ENCODE measurements around the gene HENMT1.

The HENMT1 gene

GRCh38 chr1:108601708-108602410, 59.0 kb downstream of the HENMT1 start:
- no peak overlapping the region for H3K4me3 ChIP-seq (ENCODE audit: insufficient read depth, low read length, poor library complexity, severe bottlenecking)
- TF ChIP-seq EZH2phosphoT487 (conservative IDR thresholded peaks at IDR 0.05; ENCODE audit: low read length) (no peak), CTCF (IDR thresholded peaks at IDR 0.05; ENCODE audit: insufficient read depth, low read length, poor library complexity, severe bottlenecking) (no peak)
- no peaks in the 10 kb centered on the region for H4K20me1 ChIP-seq (ENCODE audit: low read depth, low read length)
- H3K4me2 ChIP-seq (ENCODE audit: low read depth, low read length, poor library complexity, severe bottlenecking), result no peak overlapping the region
- H3F3A ChIP-seq (ENCODE audit: insufficient read depth), result no peaks in the 10 kb centered on the region
- no peak overlapping the region for H3K9ac ChIP-seq (ENCODE audit: low read length)
- no peaks in the 10 kb centered on the region for H3K27me3 ChIP-seq (ENCODE audit: low read length)
- H3K27ac ChIP-seq (ENCODE audit: low read depth, low read length), result no peak overlapping the region
- no peaks in the 10 kb centered on the region for H3K9me2 ChIP-seq (replicated peaks; ENCODE audit: insufficient read depth, low read length)
- no peaks in the 10 kb centered on the region for H3K9me3 ChIP-seq (ENCODE audit: insufficient read depth, low read length)
- no peak overlapping the region for H2AFZ ChIP-seq (ENCODE audit: low read depth, low read length, severe bottlenecking)
- no peaks in the 10 kb centered on the region for H3K36me3 ChIP-seq (ENCODE audit: low read length)
- no peaks in the 10 kb centered on the region for H3K79me2 ChIP-seq (ENCODE audit: insufficient read depth, low read length)

- Histone ChIP-seq H3F3A (ENCODE audit: insufficient read depth) (no peaks in the 10 kb centered on the region), H2AFZ (ENCODE audit: low read depth, low read length, severe bottlenecking) (no peak overlapping the region), H3K9me3 (ENCODE audit: insufficient read depth, low read length) (no peaks in the 10 kb centered on the region), H3K9ac (ENCODE audit: low read length) (no peak overlapping the region), H3K36me3 (ENCODE audit: low read length) (no peaks in the 10 kb centered on the region), H3K4me2 (ENCODE audit: low read depth, low read length, poor library complexity, severe bottlenecking) (no peak overlapping the region), H3K9me2 (replicated peaks; ENCODE audit: insufficient read depth, low read length) (no peaks in the 10 kb centered on the region), H3K27me3 (ENCODE audit: low read length) (no peaks in the 10 kb centered on the region), H4K20me1 (ENCODE audit: low read depth, low read length) (no peaks in the 10 kb centered on the region), H3K79me2 (ENCODE audit: insufficient read depth, low read length) (no peaks in the 10 kb centered on the region), H3K4me3 (ENCODE audit: insufficient read depth, low read length, poor library complexity, severe bottlenecking) (no peak overlapping the region), H3K27ac (ENCODE audit: low read depth, low read length) (no peak overlapping the region)
- no peak for TF ChIP-seq EZH2phosphoT487 (conservative IDR thresholded peaks at IDR 0.05; ENCODE audit: low read length)
- TF ChIP-seq CTCF (IDR thresholded peaks at IDR 0.05; ENCODE audit: insufficient read depth, low read length, poor library complexity, severe bottlenecking), result no peak
Observed at GRCh38 chr1:108600504-108600903, 60.4 kb downstream of the HENMT1 start.

DNA sequence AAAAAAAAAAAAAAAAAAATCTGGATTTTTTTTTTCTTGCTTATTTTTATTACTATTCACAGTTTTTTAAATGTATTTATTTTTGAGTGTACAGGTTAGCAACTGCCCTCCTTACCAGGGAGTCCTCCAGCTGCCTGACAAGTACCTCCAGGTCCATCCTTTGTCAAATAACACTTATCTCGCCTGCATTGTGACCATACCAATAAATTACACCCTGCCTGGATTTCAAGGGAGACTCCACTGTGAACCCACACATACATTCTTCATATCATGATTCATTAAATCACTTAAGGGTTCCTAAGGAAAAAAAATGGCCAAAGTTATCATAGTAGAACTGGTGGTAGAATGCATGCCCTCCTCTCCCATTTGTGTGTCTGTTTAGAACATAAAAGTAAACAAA, 62.6 kb downstream of the HENMT1 start:
- Histone ChIP-seq H3K4me3 (ENCODE audit: insufficient read depth, low read length, poor library complexity, severe bottlenecking) (no peak overlapping the region), H3K4me2 (ENCODE audit: low read depth, low read length, poor library complexity, severe bottlenecking) (no peak overlapping the region), H3K9me3 (ENCODE audit: insufficient read depth, low read length) (no peaks in the 10 kb centered on the region), H3K36me3 (ENCODE audit: low read length) (no peaks in the 10 kb centered on the region), H3F3A (ENCODE audit: insufficient read depth) (no peaks in the 10 kb centered on the region), H3K27me3 (ENCODE audit: low read length) (no peaks in the 10 kb centered on the region), H2AFZ (ENCODE audit: low read depth, low read length, severe bottlenecking) (no peak overlapping the region), H4K20me1 (ENCODE audit: low read depth, low read length) (no peaks in the 10 kb centered on the region), H3K79me2 (ENCODE audit: insufficient read depth, low read length) (no peaks in the 10 kb centered on the region), H3K9ac (ENCODE audit: low read length) (no peak overlapping the region), H3K9me2 (replicated peaks; ENCODE audit: insufficient read depth, low read length) (no peaks in the 10 kb centered on the region), H3K27ac (ENCODE audit: low read depth, low read length) (no peak overlapping the region)
- no peak for TF ChIP-seq CTCF (IDR thresholded peaks at IDR 0.05; ENCODE audit: insufficient read depth, low read length, poor library complexity, severe bottlenecking)
- TF ChIP-seq EZH2phosphoT487 (conservative IDR thresholded peaks at IDR 0.05; ENCODE audit: low read length), result no peak
